ENCODE data around the gene CANT1. TPM values are rescaled to one million over a fixed set of nuclear protein-coding genes. Genes with fewer than 3 reads are reported as not detected.

Gene CANT1
- total and polyA plus RNA-seq, 2 donors from 2014 or later = 23.0 to 56.6 TPM

- Histone ChIP-seq H3K4me3 (ENCODE audit: low read length in 3 of 3) (no peak overlapping the region), H3K4me1 (ENCODE audit: control insufficient read depth in 2 of 3, insufficient read depth in 2 of 3, low read depth in 1 of 3, low read length in 3 of 3) (peaks cover 0 to 30% (median 4%) of the 10 kb centered on the region in 3 donors), H3K9me3 (ENCODE audit: control insufficient read depth in 2 of 3, insufficient read depth in 1 of 3, low read length in 3 of 3) (no peaks in the 10 kb centered on the region), H3K27me3 (ENCODE audit: control insufficient read depth, insufficient read depth, low read length) (peaks cover 2% of the 10 kb centered on the region), H3K27ac (ENCODE audit: low read depth in 2 of 2, low read length in 2 of 2) (no peak overlapping the region), H3K9ac (ENCODE audit: low read length in 3 of 3) (no peak overlapping the region), H3K36me3 (ENCODE audit: control insufficient read depth in 2 of 3, insufficient read depth in 3 of 3, low read length in 3 of 3) (no peaks in the 10 kb centered on the region)
- TF ChIP-seq CTCF (IDR thresholded peaks at IDR 0.05; ENCODE audit: borderline replicate concordance, extremely low read depth, insufficient read depth) = no peak
- DNase-seq (no peak), FAIRE-seq (no peak)
- intact Hi-C loops (cut with DNase I) = no loop called here
Measured at GRCh38 chr17:79020631-79021301, 11.2 kb upstream of the CANT1 start.

DNA sequence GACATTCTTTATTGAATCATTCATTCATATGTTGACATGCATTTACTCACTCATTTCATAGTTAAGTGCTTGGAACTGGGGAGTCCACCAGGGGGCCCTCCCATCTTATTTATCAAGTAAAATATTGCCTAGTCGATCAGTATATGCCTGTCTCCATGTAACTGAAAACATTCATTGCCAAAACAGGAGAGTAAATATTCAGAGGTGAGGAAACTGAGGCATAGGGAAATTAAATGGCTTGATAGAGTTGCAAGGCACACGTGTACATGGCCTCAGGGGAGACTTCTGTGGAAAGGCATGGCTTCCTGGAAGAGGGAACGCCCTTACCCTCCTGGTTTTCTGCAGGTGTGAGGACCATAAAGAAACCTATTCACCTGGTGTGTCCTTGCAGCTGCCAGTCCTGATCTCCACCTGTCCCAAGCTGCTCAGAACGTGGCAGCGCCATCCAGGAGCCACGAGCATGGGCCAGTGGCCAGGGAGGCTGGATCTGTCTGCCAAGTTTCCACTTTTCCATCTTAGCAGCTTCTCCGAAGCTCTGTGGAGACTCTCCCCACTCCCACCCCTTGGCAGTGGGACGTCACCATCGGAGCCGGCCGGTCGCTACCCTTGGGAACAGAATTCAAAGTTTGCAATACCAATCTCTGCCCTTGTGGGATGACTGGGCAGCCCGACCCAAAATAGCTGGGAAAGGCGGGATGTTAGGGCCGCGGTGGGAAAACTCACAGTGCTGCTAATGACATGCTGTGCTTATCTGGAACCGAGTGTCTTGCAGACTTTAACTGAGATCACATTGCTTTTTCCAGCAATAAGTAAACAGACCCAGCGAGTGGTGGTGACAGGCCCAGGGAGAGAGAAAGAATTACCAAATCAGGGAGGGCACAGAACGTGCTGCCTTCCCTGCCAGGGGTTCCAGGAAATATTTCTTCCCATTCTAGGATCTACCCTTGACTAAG is 10.3 kb upstream of the CANT1 start:
- Histone ChIP-seq H3K4me1 (ENCODE audit: control insufficient read depth in 2 of 3, insufficient read depth in 2 of 3, low read depth in 1 of 3, low read length in 3 of 3) (peaks cover 0 to 25% (median 4%) of the 10 kb centered on the region in 3 donors), H3K36me3 (ENCODE audit: control insufficient read depth in 2 of 3, insufficient read depth in 3 of 3, low read length in 3 of 3) (no peaks in the 10 kb centered on the region), H3K9ac (ENCODE audit: low read length in 3 of 3) (no peak overlapping the region), H3K27ac (ENCODE audit: low read depth in 2 of 2, low read length in 2 of 2) (peak overlapping the region in 1 of 2 donors; percentile 17), H3K9me3 (ENCODE audit: control insufficient read depth in 2 of 3, insufficient read depth in 1 of 3, low read length in 3 of 3) (no peaks in the 10 kb centered on the region), H3K4me3 (ENCODE audit: low read length in 3 of 3) (peak overlapping the region in 1 of 3 donors; percentile 5), H3K27me3 (ENCODE audit: control insufficient read depth, insufficient read depth, low read length) (peaks cover 2% of the 10 kb centered on the region)
- FAIRE-seq = no peak
- intact Hi-C loops (cut with DNase I) = no loop called here
- TF ChIP-seq CTCF (IDR thresholded peaks at IDR 0.05; ENCODE audit: borderline replicate concordance, extremely low read depth, insufficient read depth) = peak; percentile 50
- peak in 1 of 5 donors; percentile 73 for DNase-seq

DNA sequence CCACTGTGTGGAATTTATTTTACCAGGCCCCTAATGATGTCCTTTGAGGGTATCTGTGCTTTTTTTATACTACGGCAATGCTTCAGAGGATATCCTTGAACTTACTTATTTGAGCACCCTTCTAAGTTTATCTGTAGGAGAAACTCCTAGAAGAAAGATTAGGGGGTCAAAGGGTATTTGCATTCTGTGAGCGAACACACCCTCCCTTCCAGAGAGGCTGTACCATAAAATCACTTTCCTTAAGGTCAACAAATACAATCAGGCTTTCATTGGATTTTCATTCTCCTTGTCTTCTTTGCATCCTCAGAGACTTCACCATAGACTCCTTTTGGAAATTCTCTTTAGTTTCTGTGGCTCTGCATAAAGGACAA is 9.7 kb upstream of the CANT1 start:
- Histone ChIP-seq H3K9me3 (ENCODE audit: control insufficient read depth in 2 of 3, insufficient read depth in 1 of 3, low read length in 3 of 3) (no peaks in the 10 kb centered on the region), H3K27ac (ENCODE audit: low read depth in 2 of 2, low read length in 2 of 2) (no peak overlapping the region), H3K4me1 (ENCODE audit: control insufficient read depth in 2 of 3, insufficient read depth in 2 of 3, low read depth in 1 of 3, low read length in 3 of 3) (peaks cover 0 to 20% (median 4%) of the 10 kb centered on the region in 3 donors), H3K9ac (ENCODE audit: low read length in 3 of 3) (no peak overlapping the region), H3K4me3 (ENCODE audit: low read length in 3 of 3) (no peak overlapping the region), H3K27me3 (ENCODE audit: control insufficient read depth, insufficient read depth, low read length) (no peaks in the 10 kb centered on the region), H3K36me3 (ENCODE audit: control insufficient read depth in 2 of 3, insufficient read depth in 3 of 3, low read length in 3 of 3) (no peaks in the 10 kb centered on the region)
- FAIRE-seq = no peak
- intact Hi-C loops (cut with DNase I) = no loop called here
- no peak for DNase-seq
- no peak for TF ChIP-seq CTCF (IDR thresholded peaks at IDR 0.05; ENCODE audit: borderline replicate concordance, extremely low read depth, insufficient read depth)
